Measurements from ENCODE around the gene FBL. TPM values are rescaled to one million over a fixed set of nuclear protein-coding genes. Genes with fewer than 3 reads are reported as not detected.

The FBL gene
- total RNA-seq, 4 donors from 2014 or later: 80.9 to 118 (median 91.1) TPM

DNA sequence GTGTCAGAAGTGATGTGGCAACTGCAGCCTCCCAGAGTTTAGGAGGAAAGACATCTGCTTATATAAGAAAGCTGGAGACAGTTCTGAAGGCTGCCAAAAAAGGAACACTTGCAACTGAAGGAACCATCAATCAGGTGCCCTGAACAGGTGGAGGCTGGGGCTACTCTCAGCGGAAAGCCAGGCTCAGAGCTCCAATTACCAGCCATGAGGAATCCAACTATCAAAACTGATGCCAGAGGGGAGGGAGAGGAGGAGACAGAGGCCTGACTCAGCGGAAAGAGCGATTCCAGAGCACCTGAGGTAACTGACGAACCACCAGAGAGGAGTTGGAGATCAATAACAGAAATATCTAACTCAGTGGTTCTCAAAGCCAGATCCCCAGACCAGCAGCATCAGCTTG, 43.2 kb downstream of the FBL start:
- H3K9me3 ChIP-seq: no peaks in the 10 kb centered on the region
- WGBS, 2 donors: 14 to 15% methylated on average over 4 of the region's 4 CpGs

GRCh38 chr19:39797083-39797482, 49.1 kb downstream of the FBL start:
- WGBS, 2 donors: 66 to 69% methylated on average over 2 of the region's 2 CpGs
- no peaks in the 10 kb centered on the region for H3K27me3 ChIP-seq
- intact Hi-C loops (cut with DNase I): no loop called here

More for the DNA sequence above, 43.2 kb downstream of the FBL start:
- intact Hi-C loops (cut with DNase I): no loop called here
- H3K27ac ChIP-seq: peak overlapping the region in 1 of 3 donors; percentile 12
- H3K27me3 ChIP-seq: no peaks in the 10 kb centered on the region
- H3K4me1 ChIP-seq: no peaks in the 10 kb centered on the region
- TF ChIP-seq POLR2A (IDR thresholded peaks at IDR 0.05) (no peak), CTCF (IDR thresholded peaks at IDR 0.05) (no peak)
- DNase-seq: peak; percentile 63 to 67
- no peak overlapping the region for H3K4me3 ChIP-seq (replicated peaks in 1 of 3)
- no peaks in the 10 kb centered on the region for H3K36me3 ChIP-seq

GRCh38 chr19:39796000-39796498, 50.1 kb downstream of the FBL start:
- intact Hi-C loops (cut with DNase I): no loop called here
- Histone ChIP-seq H3K27me3 (no peaks in the 10 kb centered on the region), H3K27ac (no peak overlapping the region), H3K4me1 (no peaks in the 10 kb centered on the region), H3K4me3 (replicated peaks in 1 of 3) (no peak overlapping the region), H3K36me3 (no peaks in the 10 kb centered on the region), H3K9me3 (no peaks in the 10 kb centered on the region)
- TF ChIP-seq CTCF (IDR thresholded peaks at IDR 0.05) (no peak), POLR2A (IDR thresholded peaks at IDR 0.05) (no peak)
- no peak for DNase-seq
- 37 to 38% methylated on average over 2 of the region's 2 CpGs for WGBS, 2 donors

More at GRCh38 chr19:39797083-39797482, 49.1 kb downstream of the FBL start:
- no peaks in the 10 kb centered on the region for H3K36me3 ChIP-seq
- H3K4me3 ChIP-seq (replicated peaks in 1 of 3): no peak overlapping the region
- TF ChIP-seq CTCF (IDR thresholded peaks at IDR 0.05): no peak
- no peak for TF ChIP-seq POLR2A (IDR thresholded peaks at IDR 0.05)
- H3K27ac ChIP-seq: no peak overlapping the region
- DNase-seq: no peak
- H3K4me1 ChIP-seq: no peaks in the 10 kb centered on the region
- no peaks in the 10 kb centered on the region for H3K9me3 ChIP-seq

DNA sequence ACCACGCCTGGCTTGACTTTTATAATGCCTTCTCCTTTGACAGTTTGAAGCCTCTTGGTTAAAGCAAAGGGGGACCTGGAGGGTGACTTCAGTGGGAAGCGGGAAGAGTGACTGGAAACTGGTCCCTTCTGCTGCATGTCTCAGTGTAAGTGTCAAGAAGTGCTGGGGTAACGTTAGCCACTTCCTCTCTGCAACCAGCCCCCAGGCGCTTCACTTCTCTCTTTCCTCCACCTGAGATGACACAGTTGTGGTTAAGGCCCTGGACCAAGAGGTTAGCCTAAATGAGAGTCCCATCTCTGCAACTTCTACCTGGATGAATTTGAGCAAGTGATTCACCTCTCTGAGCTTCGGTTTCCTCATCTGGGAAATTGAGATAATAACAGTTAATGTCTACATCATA, 51.2 kb downstream of the FBL start:
- WGBS, 2 donors: 74 to 79% methylated on average over 5 of the region's 5 CpGs
- Histone ChIP-seq H3K36me3 (no peaks in the 10 kb centered on the region), H3K27ac (no peak overlapping the region), H3K9me3 (no peaks in the 10 kb centered on the region), H3K4me3 (replicated peaks in 1 of 3) (no peak overlapping the region), H3K27me3 (no peaks in the 10 kb centered on the region), H3K4me1 (no peaks in the 10 kb centered on the region)
- intact Hi-C loops (cut with DNase I): no loop called here
- TF ChIP-seq POLR2A (IDR thresholded peaks at IDR 0.05) (no peak), CTCF (IDR thresholded peaks at IDR 0.05) (no peak)
- DNase-seq: no peak

GRCh38 chr19:39792999-39793546, 53.1 kb downstream of the FBL start:
- intact Hi-C loops (cut with DNase I): loop anchor here (5.0 kb wide), 2 partner anchors 49 to 179 kb away; partner anchors contain the start of gene PSMC4
- TF ChIP-seq CTCF (IDR thresholded peaks at IDR 0.05): peak; percentile 64 to 93 (median 88)
- no peak for TF ChIP-seq POLR2A (IDR thresholded peaks at IDR 0.05)
- WGBS, 2 donors: 0 to 1% methylated on average over 9 to 17 of the region's 17 CpGs
- H3K27ac ChIP-seq: no peak overlapping the region
- no peaks in the 10 kb centered on the region for H3K4me1 ChIP-seq
- DNase-seq: peak; percentile 75 to 84
- H3K4me3 ChIP-seq (replicated peaks in 1 of 3): peak overlapping the region in 1 of 3 donors; percentile 25
- H3K9me3 ChIP-seq: no peaks in the 10 kb centered on the region
- H3K36me3 ChIP-seq: no peaks in the 10 kb centered on the region
- no peaks in the 10 kb centered on the region for H3K27me3 ChIP-seq
